GM21360 (cell line): ENCODE data around the gene ATAD3B.
"Not testable (repeated sequence)": the region's sequence is repeated elsewhere in the genome, so short reads cannot be mapped to it uniquely, and the experiment has no call there.

ENCODE experiments used
- ATAC-seq: cut with Tn5 transposase; IDR thresholded peaks from one replicate; pipeline ENCODE4 v1.9.1; 2021; ENCODE audit warnings: mild to moderate bottlenecking, moderate library complexity; ENCODE audit not compliant: unreplicated experiment

ATAD3B gene

DNA sequence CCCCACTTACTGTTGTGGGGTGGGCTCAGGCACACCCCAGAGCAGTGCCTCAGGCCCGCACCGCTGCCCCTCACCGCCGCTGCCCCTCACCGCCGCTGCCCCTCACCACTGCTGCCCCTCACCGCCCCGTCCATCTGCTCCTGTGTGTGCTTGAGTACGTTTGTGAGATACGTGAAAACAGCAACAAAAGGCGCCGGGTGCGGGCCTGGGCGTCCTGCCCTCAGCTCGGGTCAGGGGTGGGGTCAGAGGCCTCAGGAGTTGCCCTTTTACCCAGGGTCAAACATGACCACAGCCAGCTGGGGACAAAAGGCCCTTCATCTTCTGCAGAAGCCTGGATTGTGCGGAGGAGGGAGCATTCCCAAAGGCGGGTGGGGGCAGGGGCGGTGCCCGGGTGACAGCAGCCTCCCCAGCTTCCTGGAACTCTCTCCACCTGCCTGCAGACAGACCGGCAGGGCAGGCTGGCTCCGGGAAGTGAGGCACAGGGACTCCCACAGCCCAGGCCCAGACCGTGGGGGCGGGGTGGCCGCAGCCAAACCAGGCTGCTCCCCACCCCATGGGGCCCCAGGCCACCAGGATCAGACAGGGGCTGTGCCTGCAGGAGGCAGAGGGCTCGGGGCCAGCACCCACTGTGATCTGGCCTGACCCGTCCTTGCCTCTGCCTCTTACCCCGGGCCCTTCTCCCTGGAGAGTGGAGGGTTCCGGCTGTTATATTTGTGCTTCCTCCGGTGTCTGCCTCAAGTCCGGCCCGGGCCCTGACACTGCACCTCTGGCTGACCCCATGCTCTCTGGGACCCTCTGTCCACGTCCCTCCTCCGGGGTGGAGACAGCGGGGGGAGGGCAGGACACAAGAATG lies 38.4 kb upstream of the ATAD3B start:
- ATAC-seq = no peak

DNA sequence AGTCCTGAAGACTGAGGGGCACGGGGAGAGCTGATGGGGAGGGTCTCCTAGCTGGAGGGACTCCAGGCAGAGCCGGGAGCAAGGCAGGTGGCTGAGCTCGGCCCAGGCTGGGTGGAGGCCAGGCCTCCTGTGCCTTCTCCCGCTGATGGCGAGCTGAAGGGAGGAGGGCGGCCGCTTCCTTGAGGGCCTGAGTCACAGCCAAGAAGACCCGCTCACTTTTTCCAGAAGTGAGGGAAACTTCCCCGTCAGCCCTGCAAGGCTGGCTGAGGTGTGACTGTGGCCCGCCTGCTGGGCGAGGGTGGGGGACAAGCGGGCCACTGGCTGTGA lies 37.8 kb upstream of the ATAD3B start:
- ATAC-seq = no peak

DNA sequence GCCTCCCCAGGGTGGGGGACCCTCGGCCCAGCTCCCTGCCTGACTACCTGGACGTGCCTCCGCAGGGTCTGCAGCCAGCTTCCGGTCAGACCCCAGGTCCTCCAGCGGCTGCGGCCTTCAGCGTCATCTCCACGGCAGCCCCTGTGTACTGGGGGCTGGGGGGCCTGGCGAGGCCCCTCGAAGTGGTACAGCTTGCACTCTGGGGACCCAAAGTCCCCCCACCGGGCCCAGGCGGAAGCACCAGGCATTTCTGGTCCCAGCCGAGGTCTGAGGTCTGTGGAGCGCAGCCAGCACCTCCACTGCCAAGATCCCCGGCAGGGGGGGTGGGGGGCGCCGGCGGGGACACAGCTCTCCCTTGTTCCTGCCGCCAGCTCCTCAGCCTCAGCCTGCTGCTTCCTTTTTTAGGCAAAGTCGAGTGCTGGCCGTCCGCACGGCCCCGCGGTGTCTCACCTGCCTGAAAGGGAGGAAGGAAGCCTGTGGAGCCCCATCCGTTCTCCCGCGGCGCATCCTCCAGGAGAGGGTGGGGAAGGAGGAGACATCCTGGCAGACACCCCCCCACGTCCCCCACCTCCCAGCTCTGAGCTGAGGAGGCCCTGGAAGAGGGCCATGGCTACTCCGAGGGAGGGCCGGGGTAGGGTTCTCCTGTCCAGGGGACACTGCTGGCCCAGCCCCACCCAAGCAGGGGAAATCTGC lies 37.3 kb upstream of the ATAD3B start:
- ATAC-seq = no peak

DNA sequence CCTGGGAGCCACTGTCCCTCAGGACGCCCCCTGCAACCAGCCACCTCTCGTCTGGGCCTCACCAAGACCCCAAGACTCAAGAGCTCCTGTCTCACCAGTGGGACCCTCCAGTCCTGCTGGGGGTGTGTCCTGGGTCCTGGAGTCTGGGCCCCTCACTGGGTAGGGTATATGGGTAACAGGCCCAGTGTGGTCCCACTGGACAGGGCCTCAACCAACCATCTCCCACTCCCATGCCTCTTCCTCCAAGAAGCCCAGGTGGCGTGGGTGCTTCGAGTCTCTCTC lies 36.8 kb upstream of the ATAD3B start:
- no peak for ATAC-seq

DNA sequence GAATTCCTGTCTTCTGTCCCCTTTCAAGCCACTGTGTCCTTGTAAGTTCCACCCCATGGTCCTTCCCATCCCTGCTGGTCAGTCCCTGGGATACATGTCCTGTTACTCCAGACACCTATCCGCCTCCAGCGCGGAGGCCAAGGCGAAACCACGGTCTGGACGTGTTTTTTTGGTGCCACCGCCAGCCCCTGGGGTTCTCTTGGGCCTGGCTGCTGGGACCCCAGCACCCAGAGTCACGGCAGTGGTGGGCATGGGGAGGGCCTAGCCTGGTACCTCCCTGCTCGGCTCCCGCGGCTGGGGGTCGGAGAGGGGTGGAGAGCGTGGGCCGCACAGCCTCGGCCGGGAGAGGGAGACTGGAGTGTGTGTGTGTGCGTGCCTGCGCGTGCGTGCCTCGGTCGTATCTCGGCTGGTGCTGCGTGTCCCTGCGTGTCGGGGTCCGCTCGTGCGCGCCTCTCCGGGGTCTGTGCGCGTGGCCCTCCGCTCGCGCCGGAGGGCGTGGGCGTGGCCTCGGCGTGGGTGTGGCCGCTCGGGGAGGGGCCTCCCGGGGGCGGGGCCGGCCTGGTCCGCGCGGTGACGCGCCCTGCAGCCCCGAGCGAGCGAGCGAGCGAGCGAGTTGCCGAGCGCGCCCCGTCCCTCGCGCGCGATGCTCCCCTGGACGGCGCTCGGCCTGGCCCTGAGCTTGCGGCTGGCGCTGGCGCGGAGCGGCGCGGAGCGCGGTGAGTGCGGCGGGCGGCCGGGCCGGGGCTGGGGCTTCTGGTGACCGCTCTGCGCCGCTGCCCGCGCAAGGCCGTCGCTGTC lies 36.3 kb upstream of the ATAD3B start, which contains the start of gene VWA1:
Gene VWA1 (plus strand): TSS at position 585 of the 798 bp plus-strand sequence. CDS start 59 bp downstream, at position 644.
- no peak for ATAC-seq

DNA sequence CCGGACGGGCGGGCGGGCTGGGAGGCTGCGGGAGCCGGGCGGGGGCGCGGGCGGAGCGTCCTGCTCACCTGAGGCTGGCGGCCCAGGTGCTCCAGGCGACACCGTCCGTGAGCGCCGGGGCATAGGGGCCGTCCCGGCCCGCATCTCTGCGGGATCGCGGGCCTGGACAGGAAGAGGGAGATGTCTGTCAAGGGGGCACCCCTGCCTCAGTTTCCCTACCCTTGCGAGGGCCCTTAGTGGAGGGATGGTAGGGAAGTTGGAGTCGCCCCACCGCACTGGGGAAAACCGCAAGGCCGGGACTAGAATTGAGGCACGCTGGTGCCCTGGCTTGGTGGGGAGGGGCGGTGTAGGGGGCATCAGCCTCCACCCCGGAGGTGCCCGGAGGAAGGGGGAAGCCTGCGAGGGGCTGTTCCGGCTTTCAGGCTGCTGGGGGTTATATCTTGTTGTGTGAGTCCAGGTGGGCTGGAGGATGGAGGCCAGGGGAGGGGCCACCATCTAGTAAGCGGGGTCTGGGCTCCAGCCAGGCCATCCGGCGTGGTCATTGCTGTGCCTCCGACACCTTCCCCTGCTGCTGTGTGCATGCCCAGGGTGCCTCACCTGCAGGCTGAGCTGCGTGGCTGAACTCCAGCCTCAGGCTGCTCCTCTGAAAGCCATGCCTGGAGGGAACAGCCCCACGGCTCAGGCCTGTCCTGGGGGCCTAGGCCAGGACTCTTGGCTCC lies 35.5 kb upstream of the ATAD3B start:
- no peak for ATAC-seq

DNA sequence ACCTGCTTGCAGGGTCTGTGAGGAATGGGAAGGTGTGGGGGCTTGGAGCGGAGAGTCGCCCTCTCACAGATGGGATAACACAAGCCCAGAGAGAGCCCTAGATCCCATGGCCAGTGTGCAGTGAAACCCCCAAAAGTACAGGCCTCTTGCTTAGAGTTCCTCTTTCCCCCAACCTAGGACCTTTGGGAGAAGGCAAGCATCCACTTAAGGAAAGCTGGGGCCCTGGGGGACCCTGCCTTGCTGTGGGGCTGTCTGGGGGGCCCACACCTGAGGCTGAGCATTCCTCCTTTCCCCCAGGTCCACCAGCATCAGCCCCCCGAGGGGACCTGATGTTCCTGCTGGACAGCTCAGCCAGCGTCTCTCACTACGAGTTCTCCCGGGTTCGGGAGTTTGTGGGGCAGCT lies 34.9 kb upstream of the ATAD3B start:
- no peak for ATAC-seq

DNA sequence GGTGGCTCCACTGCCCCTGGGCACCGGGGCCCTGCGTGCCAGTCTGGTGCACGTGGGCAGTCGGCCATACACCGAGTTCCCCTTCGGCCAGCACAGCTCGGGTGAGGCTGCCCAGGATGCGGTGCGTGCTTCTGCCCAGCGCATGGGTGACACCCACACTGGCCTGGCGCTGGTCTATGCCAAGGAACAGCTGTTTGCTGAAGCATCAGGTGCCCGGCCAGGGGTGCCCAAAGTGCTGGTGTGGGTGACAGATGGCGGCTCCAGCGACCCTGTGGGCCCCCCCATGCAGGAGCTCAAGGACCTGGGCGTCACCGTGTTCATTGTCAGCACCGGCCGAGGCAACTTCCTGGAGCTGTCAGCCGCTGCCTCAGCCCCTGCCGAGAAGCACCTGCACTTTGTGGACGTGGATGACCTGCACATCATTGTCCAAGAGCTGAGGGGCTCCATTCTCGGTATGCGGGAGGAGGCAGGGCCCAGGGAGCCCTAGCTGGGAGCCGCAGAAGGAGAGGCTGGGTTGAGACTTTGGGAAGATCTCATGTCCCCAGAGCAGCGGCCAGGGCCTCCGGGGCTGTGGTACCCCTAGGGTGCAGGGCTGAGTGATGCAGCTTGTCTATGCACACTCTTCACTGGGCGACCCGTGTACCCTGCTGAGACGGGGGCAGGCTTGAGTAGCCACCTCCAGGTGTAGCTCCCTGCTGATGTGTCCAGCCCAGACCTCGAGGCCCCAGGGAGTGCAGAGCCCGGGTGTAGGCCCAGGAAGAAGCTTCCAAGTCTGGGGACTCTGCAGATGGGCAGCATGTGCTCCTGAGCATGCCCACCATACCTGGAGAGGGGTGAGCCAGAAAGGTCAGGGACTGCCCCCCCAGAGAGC lies 34.3 kb upstream of the ATAD3B start:
- no peak for ATAC-seq

DNA sequence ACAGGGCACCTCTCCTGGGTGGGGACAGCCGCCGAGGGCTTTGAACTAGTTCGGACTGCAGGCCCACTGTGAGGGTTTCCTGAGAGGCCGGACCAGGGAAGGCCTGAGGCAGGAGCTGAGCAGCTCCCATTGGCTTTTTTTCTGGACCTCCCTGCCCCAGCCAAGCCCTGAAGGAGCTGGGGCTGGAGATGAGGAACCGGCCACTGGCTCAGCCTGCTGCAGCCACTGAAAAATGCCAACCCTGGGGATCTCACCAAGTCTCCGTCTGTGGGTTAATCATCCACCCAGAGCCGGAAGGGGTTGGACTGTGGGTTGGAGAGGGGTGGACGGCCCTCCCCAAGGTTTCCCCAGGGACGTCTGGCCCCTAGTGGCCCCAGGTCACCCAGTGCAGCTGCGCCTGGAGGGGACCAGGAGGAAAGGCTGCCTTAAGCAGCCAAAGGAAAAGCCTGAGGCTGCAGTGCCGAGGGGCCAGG lies 33.6 kb upstream of the ATAD3B start:
- no peak for ATAC-seq

DNA sequence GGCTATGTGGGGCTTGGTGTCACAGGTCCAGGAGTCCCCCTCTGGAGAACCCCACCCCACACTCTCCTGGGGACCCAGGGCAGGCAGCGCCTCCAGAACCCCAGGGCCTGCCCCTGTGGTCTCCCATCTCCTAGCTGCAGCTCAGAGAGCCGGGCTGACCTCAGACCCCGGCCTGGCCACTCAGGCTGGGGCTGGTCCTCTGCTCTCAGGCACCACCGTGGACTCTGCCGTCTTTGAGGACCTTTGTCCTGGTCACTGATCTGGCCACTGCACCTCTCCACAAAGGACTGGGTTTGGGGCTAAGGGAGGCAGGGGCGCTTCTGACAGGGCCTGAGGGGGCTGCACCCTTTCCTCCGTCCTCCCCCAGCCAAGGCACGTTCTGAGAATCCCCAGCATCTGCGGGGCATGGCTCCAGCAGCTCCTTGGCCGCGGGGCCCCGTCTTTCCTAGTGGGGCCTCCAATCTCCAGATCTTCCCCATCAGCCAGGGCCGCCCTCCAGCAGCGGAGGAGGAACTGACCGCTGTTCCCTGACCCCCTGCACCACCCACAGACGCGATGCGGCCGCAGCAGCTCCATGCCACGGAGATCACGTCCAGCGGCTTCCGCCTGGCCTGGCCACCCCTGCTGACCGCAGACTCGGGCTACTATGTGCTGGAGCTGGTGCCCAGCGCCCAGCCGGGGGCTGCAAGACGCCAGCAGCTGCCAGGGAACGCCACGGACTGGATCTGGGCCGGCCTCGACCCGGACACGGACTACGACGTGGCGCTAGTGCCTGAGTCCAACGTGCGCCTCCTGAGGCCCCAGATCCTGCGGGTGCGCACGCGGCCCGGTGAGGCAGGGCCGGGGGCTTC lies 32.8 kb upstream of the ATAD3B start:
- no peak for ATAC-seq

DNA sequence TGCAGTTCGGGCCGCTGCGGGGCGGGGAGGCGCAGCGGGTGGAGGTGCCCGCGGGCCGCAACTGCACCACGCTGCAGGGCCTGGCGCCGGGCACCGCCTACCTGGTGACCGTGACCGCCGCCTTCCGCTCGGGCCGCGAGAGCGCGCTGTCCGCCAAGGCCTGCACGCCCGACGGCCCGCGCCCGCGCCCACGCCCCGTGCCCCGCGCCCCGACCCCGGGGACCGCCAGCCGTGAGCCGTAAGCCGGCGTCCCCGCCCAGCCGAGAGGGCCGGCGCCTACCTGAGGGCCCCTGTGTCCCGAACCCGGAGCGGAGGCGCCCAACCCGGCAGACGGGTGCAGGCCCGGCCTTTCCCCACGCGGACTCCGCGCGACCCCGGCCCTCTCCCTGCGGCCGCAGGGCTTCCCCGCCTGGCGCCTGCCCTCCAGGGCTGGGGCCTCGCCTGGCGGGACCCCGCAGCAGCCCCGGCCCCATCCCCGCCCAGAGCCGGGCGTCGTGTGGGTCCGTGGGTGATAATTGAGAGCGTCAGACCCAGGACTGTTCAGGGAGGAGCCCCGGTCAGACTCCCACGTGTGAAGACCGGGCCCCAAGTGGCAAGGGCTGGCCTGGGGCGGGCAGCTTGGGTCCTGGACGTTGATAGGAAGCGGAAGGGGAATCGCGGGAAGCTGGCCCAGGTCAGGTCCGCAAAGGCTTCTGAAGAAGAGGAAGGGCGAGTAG lies 31.9 kb upstream of the ATAD3B start:
- no peak for ATAC-seq

DNA sequence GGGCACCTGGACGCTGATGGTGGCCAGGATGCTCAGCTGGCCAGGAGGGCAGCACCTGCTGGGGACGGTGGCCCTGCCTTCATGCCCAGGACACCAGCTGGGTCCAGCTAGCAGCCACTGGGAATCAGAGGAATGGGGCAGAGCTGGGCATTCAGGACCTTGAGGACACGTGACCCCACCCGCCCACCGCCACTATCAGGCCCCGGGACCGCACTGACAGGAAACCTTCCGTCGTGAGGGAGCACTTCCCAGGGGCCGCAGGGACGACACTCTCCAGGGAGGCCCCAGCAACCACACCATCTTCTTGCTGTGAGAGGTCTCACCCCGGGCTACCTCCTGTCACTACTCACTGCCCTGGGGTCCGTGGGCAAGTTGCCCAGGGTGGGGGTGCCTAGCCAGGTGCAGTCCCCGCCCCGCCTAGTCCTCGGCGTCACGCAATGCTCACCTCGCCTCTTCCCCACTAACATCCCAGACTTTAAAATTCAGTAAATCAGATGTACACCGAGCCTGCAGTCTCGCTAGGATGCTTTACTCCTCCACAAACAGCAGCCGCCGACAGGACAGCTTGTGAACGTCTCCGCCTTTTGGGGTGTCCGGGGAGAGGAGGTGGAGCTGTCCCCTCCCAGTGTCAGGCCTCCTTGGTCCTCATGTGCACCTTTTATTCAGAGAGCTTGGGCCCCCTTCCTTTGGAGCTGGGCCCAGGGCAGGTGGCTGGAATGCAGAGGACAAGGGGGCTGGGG lies 31.1 kb upstream of the ATAD3B start:
- no peak for ATAC-seq

DNA sequence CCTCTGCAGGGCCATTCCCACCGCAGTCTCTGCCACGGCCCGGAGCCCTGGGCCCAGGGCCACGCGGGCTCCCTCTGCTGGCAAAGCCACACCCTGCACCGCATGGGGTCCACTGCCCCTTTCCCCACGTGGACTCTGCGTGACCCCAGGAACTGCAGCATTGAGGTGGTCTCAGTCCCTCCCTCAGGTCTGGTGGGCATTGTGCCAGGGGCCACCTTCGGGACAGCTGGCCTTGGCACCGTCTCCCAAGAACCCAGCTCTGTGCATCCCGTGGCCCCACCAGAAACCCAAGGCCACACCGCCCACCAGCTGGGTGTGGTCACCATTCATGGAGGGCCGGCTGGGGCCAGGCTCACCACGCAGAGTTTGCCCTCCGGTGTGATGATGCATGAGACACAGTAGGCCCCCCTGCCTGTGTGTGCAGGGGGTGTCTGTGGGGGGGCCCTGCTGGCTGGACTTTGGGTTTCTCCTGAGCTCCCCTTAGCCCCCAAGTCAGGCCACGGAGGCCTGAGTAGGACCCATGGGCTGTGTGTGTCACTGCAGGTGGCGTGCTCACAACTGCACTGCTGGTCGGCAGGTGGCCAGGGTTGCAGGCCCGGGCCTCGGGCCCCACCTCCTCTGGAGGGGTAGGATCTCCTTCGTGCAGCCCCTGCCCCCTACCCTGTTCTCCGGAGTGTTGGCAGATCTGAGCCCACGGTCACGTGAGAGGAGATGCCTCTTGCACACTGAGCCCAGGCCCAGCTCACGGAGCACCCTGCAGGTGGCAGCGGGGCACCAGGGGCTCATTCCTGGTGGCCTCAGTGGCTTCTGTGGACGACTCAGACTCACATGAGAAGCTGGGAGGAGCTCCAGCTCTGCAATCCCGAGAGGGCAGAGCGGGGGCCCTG lies 30.3 kb upstream of the ATAD3B start:
- peak; percentile 54 for ATAC-seq

DNA sequence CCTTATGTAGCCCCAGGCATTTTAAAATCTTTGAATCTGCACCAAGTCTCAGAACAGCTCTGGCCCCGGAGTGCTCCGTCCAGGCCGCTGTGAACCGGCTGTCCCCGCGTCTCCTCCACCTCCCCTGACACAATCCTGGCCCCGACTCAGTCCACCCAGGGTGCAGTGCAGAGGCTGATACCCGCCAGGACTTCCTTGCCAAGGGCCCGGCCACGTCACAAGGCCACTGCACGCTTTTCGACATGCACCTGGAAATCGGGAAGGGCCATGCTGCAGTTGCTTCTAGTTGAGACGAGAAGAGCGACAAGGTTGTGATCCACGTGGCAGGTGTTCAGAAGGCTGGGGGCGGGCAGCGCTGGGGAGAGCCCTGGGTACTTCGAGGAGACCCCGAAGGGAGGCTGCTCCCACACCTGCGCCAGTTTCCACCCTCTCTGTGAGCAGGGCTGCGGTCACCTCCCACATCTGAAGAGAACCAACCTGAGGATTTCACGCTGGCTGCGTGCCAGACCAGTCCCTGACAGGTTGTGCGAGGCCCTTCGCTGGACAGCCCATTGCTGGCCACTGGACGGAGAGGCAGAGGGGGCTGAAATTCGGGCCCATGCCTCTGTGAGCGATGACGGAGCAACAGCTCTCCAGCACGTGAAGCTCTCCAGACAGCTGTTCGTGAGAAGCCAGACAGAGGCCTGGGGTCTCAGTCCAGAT lies 29.3 kb upstream of the ATAD3B start:
- no peak for ATAC-seq

DNA sequence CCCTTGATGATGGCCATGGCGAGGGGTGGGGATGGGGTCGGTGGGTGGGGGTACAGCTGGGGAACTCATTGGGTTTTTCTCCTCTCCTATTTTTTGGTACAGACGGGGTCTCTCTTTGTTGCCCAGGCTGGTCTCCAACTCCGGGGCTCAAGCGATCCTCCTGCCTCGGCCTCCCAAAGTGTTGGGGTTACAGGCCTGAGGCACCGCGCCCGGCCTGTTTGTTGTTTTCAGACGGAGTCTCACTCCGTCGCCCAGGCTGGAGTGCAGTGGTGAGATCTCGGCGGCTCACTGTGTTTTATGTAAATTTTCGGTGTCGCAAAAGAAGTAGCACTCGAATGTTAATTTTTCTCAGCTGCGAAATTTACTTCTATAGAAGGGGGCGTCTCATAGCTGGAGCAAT lies 24.9 kb upstream of the ATAD3B start:
- ATAC-seq = not testable (repeated sequence)

DNA sequence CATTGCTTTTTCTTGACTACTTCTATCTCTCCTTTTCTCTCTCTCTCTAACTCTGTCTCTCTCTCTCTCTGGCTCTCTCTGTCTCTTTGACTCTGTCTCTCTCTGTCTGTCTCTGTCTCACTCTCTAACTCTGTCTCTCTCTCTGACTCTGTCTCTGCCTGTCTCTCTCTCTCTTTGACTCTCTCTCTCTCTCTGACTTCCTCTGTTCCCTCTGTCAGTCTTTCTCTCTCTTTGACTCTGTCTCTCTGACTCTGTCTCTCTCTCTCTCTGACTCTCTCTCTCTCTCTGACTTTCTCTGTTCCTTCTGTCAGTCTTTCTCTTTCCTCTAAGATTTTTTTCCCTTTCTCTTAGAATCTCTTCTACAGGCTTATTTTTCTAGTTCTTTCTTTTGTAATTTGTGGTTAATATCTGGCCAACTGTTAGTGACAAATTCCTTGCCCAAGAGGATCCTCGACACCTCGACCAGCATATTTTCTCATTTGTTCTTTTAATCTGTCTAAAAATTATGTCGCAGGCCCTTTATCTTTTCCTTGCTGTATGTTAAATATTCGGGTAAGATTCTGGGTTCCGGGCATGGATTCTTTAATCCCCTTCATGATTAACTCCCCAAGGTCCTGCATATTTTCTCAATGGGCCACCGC lies 22.3 kb upstream of the ATAD3B start, which contains the start of gene ATAD3C:
Gene ATAD3C (plus strand): TSS at position 591 of the 641 bp plus-strand sequence. CDS start 995 bp downstream, outside the sequence.
- ATAC-seq = no peak
